OCI-LY3 (cell line): ENCODE data around the gene CHST11.

ENCODE experiments used
- H2AFZ ChIP-seq: fragments of 200-600, 300-600 bp; shearing (Covaris generic); 2 replicates; pipeline ENCODE4 v1.6.0; 2014; ENCODE audit warnings: antibody characterized with exemption, low read depth, low read length
- H3K27ac ChIP-seq: fragments of 200-600, 300-600 bp; sonication (generic); 2 replicates; pipeline ENCODE4 v1.5.1; 2014; ENCODE audit warnings: mild to moderate bottlenecking, low read length, moderate library complexity, mixed read lengths
- H3K27me3 ChIP-seq: fragments of 200-600, 300-600 bp; sonication (generic); 2 replicates; pipeline ENCODE4 v1.6.1; 2014; ENCODE audit warnings: low read depth, low read length, mixed read lengths
- H3K36me3 ChIP-seq: fragments of 200-600, 300-600 bp; sonication (generic); replicated peaks from 2 replicates; pipeline ENCODE3; 2014; ENCODE audit warnings: low read depth, low read length, mixed read lengths
- H3K4me1 ChIP-seq: fragments of 300-600, 200-600 bp; sonication (generic); 2 replicates; pipeline ENCODE4 v1.6.1; 2014; ENCODE audit warnings: low read length, mixed read lengths
- H3K4me2 ChIP-seq: fragments of 200-600, 300-600 bp; sonication (generic); 2 replicates; pipeline ENCODE4 v1.6.1; 2014; ENCODE audit warnings: low read length, mixed read lengths
- H3K4me3 ChIP-seq: fragments of 300-600, 200-600 bp; sonication (generic); 2 replicates; pipeline ENCODE4 v1.5.1; 2014; ENCODE audit warnings: antibody characterized with exemption, mild to moderate bottlenecking, low read length, moderate library complexity
- H3K79me2 ChIP-seq: fragments of 300-600, 200-600 bp; shearing (Covaris generic); 2 replicates; pipeline ENCODE4 v1.6.1; 2014; ENCODE audit warnings: mild to moderate bottlenecking, low read length, mixed read lengths
- H3K9ac ChIP-seq: fragments of 300-600, 200-600 bp; shearing (Covaris generic); 2 replicates; pipeline ENCODE4 v1.6.0; 2014; ENCODE audit warnings: mild to moderate bottlenecking, low read length, moderate library complexity
- H3K9me3 ChIP-seq: fragments of 200-600, 300-600 bp; shearing (Covaris generic); 2 replicates; pipeline ENCODE4 v1.6.1; 2014; ENCODE audit warnings: low read length, mixed read lengths; ENCODE audit not compliant: insufficient read depth
- H4K20me1 ChIP-seq: fragments of 200-600, 300-600 bp; sonication (generic); 2 replicates; pipeline ENCODE4 v1.6.1; 2016; ENCODE audit warnings: low read length, mixed read lengths; ENCODE audit not compliant: insufficient read depth
- EZH2phosphoT487 ChIP-seq: fragments of 200-600 bp; shearing (Covaris generic); IDR thresholded peaks from 2 replicates; pipeline ENCODE4 v1.6.1; 2018; ENCODE audit warnings: antibody characterized with exemption, mixed run types, low read depth
- TF ChIP-seq, protein P1 (sequence below): fragments of 200-600, 300-600 bp; sonication (generic); IDR thresholded peaks from 2 replicates; pipeline ENCODE4 v1.5.1; 2014; ENCODE audit warnings: antibody characterized with exemption, low read length, low read depth

CHST11 gene

DNA sequence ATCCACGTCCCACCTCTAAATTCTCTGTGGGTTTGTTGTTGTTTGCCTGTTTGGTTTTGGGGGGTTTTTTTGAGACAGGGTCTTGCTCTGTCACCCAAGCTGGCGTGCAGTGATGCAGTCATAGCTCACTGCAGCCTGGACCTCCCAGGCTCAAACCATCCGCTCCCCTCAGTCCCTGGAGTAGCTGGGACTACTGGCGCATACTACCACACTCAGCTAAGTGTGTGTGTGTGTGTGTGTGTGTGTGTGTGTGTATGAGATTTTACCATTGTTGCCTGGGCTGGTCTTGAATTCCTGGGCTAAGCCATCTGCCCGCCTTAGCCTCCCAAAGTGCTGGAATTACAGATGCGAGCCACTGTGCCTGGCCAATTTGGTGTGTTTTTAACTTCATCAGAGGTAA lies 265.2 kb downstream of the CHST11 start:
- Histone ChIP-seq H3K79me2 (no peaks in the 10 kb centered on the region), H3K4me2 (no peak overlapping the region), H4K20me1 (no peaks in the 10 kb centered on the region), H3K9me3 (no peaks in the 10 kb centered on the region), H3K27ac (no peak overlapping the region), H2AFZ (no peak overlapping the region), H3K9ac (no peak overlapping the region), H3K27me3 (no peaks in the 10 kb centered on the region), H3K4me3 (no peak overlapping the region), H3K36me3 (no peaks in the 10 kb centered on the region), H3K4me1 (no peaks in the 10 kb centered on the region)
- no peak for TF ChIP-seq EZH2phosphoT487
- TF ChIP-seq, protein P1, sequence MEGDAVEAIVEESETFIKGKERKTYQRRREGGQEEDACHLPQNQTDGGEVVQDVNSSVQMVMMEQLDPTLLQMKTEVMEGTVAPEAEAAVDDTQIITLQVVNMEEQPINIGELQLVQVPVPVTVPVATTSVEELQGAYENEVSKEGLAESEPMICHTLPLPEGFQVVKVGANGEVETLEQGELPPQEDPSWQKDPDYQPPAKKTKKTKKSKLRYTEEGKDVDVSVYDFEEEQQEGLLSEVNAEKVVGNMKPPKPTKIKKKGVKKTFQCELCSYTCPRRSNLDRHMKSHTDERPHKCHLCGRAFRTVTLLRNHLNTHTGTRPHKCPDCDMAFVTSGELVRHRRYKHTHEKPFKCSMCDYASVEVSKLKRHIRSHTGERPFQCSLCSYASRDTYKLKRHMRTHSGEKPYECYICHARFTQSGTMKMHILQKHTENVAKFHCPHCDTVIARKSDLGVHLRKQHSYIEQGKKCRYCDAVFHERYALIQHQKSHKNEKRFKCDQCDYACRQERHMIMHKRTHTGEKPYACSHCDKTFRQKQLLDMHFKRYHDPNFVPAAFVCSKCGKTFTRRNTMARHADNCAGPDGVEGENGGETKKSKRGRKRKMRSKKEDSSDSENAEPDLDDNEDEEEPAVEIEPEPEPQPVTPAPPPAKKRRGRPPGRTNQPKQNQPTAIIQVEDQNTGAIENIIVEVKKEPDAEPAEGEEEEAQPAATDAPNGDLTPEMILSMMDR, result no peak

- Histone ChIP-seq H3K9me3 (no peaks in the 10 kb centered on the region), H3K4me1 (no peaks in the 10 kb centered on the region), H3K4me3 (no peak overlapping the region), H2AFZ (no peak overlapping the region), H3K27me3 (no peaks in the 10 kb centered on the region), H3K4me2 (no peak overlapping the region), H4K20me1 (no peaks in the 10 kb centered on the region), H3K9ac (no peak overlapping the region), H3K79me2 (no peaks in the 10 kb centered on the region), H3K36me3 (no peaks in the 10 kb centered on the region), H3K27ac (no peak overlapping the region)
- TF ChIP-seq, protein P1, result no peak
- TF ChIP-seq EZH2phosphoT487, result no peak
These were observed 266.1 kb downstream of the CHST11 start for GRCh38 chr12:104722601-104723534.

GRCh38 chr12:104723895-104724294 lies 267.1 kb downstream of the CHST11 start:
- Histone ChIP-seq H4K20me1 (no peaks in the 10 kb centered on the region), H3K27me3 (no peaks in the 10 kb centered on the region), H3K79me2 (no peaks in the 10 kb centered on the region), H3K36me3 (no peaks in the 10 kb centered on the region), H3K4me1 (no peaks in the 10 kb centered on the region), H3K9me3 (no peaks in the 10 kb centered on the region), H3K9ac (no peak overlapping the region), H3K4me2 (no peak overlapping the region), H3K4me3 (no peak overlapping the region), H2AFZ (no peak overlapping the region), H3K27ac (no peak overlapping the region)
- TF ChIP-seq EZH2phosphoT487, result no peak
- TF ChIP-seq, protein P1, result no peak

DNA sequence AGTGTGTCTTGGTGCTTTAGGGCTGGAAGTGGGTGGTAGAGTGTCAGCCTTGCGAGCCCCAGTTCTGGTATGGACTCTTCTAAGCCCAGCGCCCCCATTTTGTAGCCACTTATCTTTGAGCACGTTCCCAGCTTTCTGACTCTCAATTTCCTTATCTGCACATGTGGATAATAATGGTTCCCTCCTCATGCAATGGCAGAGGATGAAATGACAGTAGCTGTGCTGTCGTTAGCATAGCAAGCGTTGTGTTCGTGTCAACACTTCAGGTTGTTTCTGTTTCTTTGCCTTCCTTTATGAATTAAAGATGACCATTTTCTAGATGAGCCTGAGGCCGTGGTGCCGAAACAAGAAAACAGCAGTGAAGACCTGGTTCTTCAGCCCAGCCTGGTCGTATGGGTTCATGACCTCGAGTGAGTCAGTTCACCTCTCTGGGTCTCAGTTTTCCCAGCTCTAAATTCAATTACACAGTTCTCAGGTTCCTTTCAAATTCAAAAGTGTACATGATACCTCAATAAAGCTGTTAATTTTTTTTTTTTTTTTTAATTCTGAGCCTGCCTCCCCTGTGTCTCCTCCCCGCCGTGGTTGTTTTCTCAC lies 268.3 kb downstream of the CHST11 start:
- Histone ChIP-seq H2AFZ (no peak overlapping the region), H3K79me2 (no peaks in the 10 kb centered on the region), H3K4me3 (no peak overlapping the region), H3K36me3 (no peaks in the 10 kb centered on the region), H3K9me3 (no peaks in the 10 kb centered on the region), H3K27ac (no peak overlapping the region), H4K20me1 (no peaks in the 10 kb centered on the region), H3K9ac (no peak overlapping the region), H3K27me3 (no peaks in the 10 kb centered on the region), H3K4me2 (no peak overlapping the region), H3K4me1 (no peaks in the 10 kb centered on the region)
- TF ChIP-seq, protein P1, result no peak
